Measurements from ENCODE around the gene INSYN1.

DNA sequence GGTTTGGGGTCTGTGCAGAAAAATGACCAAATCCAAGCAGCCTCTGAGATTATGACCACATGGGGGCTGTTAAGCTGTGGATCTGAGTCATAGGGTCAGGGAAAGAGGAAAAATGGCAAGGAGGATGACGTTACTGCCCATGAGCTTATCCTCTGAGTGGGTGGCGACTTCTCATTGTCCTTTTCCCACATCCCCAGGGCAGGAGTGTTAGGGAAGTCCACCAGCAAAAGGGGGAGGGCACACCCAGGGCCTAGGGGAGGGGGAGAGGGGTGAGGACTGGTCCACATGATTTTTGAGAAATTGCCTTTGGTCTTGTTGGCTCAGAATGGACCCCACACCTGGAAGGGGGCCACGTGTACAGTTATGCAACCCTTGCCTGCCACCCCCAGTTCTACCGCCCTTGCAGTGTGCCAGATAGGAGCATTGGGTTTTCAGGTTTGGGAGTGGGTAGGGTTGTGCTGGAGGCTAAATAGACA, 66.3 kb downstream of the INSYN1 start:
- TF ChIP-seq CTCF (conservative IDR thresholded peaks at IDR 0.05; ENCODE audit: low read length): no peak
- no peak for TF ChIP-seq EZH2phosphoT487 (IDR thresholded peaks at IDR 0.05; ENCODE audit: borderline replicate concordance, low read depth, low read length)
